Measurements from ENCODE around the gene FBN1.

The FBN1 gene

GRCh38 chr15:48623456-48623855 lies 22.1 kb downstream of the FBN1 start:
- no peak for DNase-seq (ENCODE audit: low spot score)

GRCh38 chr15:48622237-48622636 lies 23.3 kb downstream of the FBN1 start:
- DNase-seq (ENCODE audit: low spot score): no peak

GRCh38 chr15:48619446-48619845 lies 26.1 kb downstream of the FBN1 start:
- no peak for DNase-seq (ENCODE audit: low spot score)

GRCh38 chr15:48617619-48618018 lies 27.9 kb downstream of the FBN1 start:
- DNase-seq (ENCODE audit: low spot score): no peak

GRCh38 chr15:48616216-48616615 lies 29.3 kb downstream of the FBN1 start:
- DNase-seq (ENCODE audit: low spot score): no peak

GRCh38 chr15:48614051-48614450 lies 31.5 kb downstream of the FBN1 start:
- DNase-seq (ENCODE audit: low spot score): no peak

GRCh38 chr15:48609486-48609885 lies 36.0 kb downstream of the FBN1 start:
- no peak for DNase-seq (ENCODE audit: low spot score)

GRCh38 chr15:48607846-48608245 lies 37.7 kb downstream of the FBN1 start:
- DNase-seq (ENCODE audit: low spot score): no peak

- no peak for DNase-seq (ENCODE audit: low spot score)
Measured at GRCh38 chr15:48604567-48604966, 40.9 kb downstream of the FBN1 start.

GRCh38 chr15:48603922-48604321 lies 41.6 kb downstream of the FBN1 start:
- DNase-seq (ENCODE audit: low spot score): no peak

GRCh38 chr15:48603123-48603500 lies 42.4 kb downstream of the FBN1 start:
- DNase-seq (ENCODE audit: low spot score): no peak

GRCh38 chr15:48602358-48603122 lies 43.0 kb downstream of the FBN1 start:
- DNase-seq (ENCODE audit: low spot score): no peak

- DNase-seq (ENCODE audit: low spot score): no peak
Measured at GRCh38 chr15:48601095-48601494, 44.4 kb downstream of the FBN1 start.

- DNase-seq (ENCODE audit: low spot score): no peak
Measured at GRCh38 chr15:48596841-48597240, 48.7 kb downstream of the FBN1 start.

GRCh38 chr15:48596415-48596814 lies 49.1 kb downstream of the FBN1 start:
- DNase-seq (ENCODE audit: low spot score): no peak

- DNase-seq (ENCODE audit: low spot score): no peak
Measured at GRCh38 chr15:48595981-48596380, 49.5 kb downstream of the FBN1 start.

GRCh38 chr15:48592933-48593332 lies 52.6 kb downstream of the FBN1 start:
- DNase-seq (ENCODE audit: low spot score): no peak

- no peak for DNase-seq (ENCODE audit: low spot score)
Measured at GRCh38 chr15:48592221-48592731, 53.2 kb downstream of the FBN1 start.

- no peak for DNase-seq (ENCODE audit: low spot score)
Measured at GRCh38 chr15:48590723-48591122, 54.8 kb downstream of the FBN1 start.

- no peak for DNase-seq (ENCODE audit: low spot score)
Measured at GRCh38 chr15:48584812-48585563, 60.5 kb downstream of the FBN1 start.

- no peak for DNase-seq (ENCODE audit: low spot score)
Measured at GRCh38 chr15:48584090-48584811, 61.3 kb downstream of the FBN1 start.

GRCh38 chr15:48582452-48583247 lies 62.9 kb downstream of the FBN1 start:
- no peak for DNase-seq (ENCODE audit: low spot score)
